ENCODE measurements around the gene BORCS8. TPM values are rescaled to one million over a fixed set of nuclear protein-coding genes. Genes with fewer than 3 reads are reported as not detected.
A peak's percentile ranks its signal among the peaks of the same experiment; 100 is the strongest.

Gene BORCS8
- total RNA-seq, result 10 to 100 TPM; 28.5 to 29.0 TPM

- ChIA-PET POLR2A (interaction anchor here (0.6 to 5.1 kb wide), 14 partner anchors 12 to 635 kb away, joined by 3 to 102 read pairs (median 3); partner anchors contain the start of genes ATP13A1 and NR2C2AP), CTCF (interaction anchor here (0.7 to 3.3 kb wide), 12 partner anchors 8 to 298 kb away, joined by 3 to 19 read pairs (median 7); partner anchors contain the start of genes COPE, DDX49, GATAD2A and NR2C2AP)
- Mint-ChIP-seq H3K27ac (peak within 1 kb of the TSS; percentile 99), H3K4me1 (peaks cover 48% of the 10 kb centered on the region), H3K27me3 (no peaks in the 10 kb centered on the region), H3K9me3 (no peaks in the 10 kb centered on the region), H3K4me3 (peak within 1 kb of the TSS; percentile 98), H3K36me3 (ENCODE audit: low read depth) (peaks cover 29% of the 10 kb centered on the region)
- DNase-seq, result peak; percentile 99
Observed at GRCh38 chr19:19192078-19192882, at the start of gene BORCS8, which contains the start of gene RFXANK. Gene BORCS8, minus strand, starts transcription at chr19:19192152. Its CDS starts 35 bp downstream, at chr19:19192117. Gene RFXANK, plus strand, starts transcription at chr19:19192258. Its CDS starts 1,689 bp downstream, at chr19:19193947.

- no peaks in the 10 kb centered on the region for H3K36me3 Mint-ChIP-seq (ENCODE audit: low read depth)
- H3K9me3 Mint-ChIP-seq, result peaks cover 9% of the 10 kb centered on the region
- no peak overlapping the region for H3K27ac Mint-ChIP-seq
- DNase-seq, result no peak
- ChIA-PET POLR2A (no interaction called here), CTCF (no interaction called here)
- peaks cover 4% of the 10 kb centered on the region for H3K27me3 Mint-ChIP-seq
- H3K4me1 Mint-ChIP-seq, result no peaks in the 10 kb centered on the region
- no peak overlapping the region for H3K4me3 Mint-ChIP-seq
Observed at GRCh38 chr19:19240476-19240875, 48.5 kb upstream of the BORCS8 start.

GRCh38 chr19:19239675-19240074 is 47.7 kb upstream of the BORCS8 start:
- H3K4me1 Mint-ChIP-seq, result no peaks in the 10 kb centered on the region
- no peak overlapping the region for H3K27ac Mint-ChIP-seq
- ChIA-PET CTCF (no interaction called here), POLR2A (no interaction called here)
- peaks cover 4% of the 10 kb centered on the region for H3K27me3 Mint-ChIP-seq
- no peak overlapping the region for H3K4me3 Mint-ChIP-seq
- no peaks in the 10 kb centered on the region for H3K36me3 Mint-ChIP-seq (ENCODE audit: low read depth)
- H3K9me3 Mint-ChIP-seq, result peaks cover 9% of the 10 kb centered on the region
- no peak for DNase-seq

- Mint-ChIP-seq H3K4me1 (no peaks in the 10 kb centered on the region), H3K27ac (no peak overlapping the region), H3K4me3 (no peak overlapping the region), H3K36me3 (ENCODE audit: low read depth) (no peaks in the 10 kb centered on the region), H3K9me3 (peaks cover 13% of the 10 kb centered on the region), H3K27me3 (peaks cover 4% of the 10 kb centered on the region)
- ChIA-PET POLR2A (no interaction called here), CTCF (no interaction called here)
- no peak for DNase-seq
Observed at GRCh38 chr19:19238126-19238894, 46.4 kb upstream of the BORCS8 start.

GRCh38 chr19:19236173-19236572 is 44.2 kb upstream of the BORCS8 start:
- Mint-ChIP-seq H3K27me3 (peaks cover 5% of the 10 kb centered on the region), H3K4me1 (no peaks in the 10 kb centered on the region), H3K9me3 (peaks cover 15% of the 10 kb centered on the region), H3K27ac (no peak overlapping the region), H3K36me3 (ENCODE audit: low read depth) (no peaks in the 10 kb centered on the region), H3K4me3 (no peak overlapping the region)
- CTCF ChIA-PET, result interaction anchor here (0.7 kb wide), 1 partner anchor 296 kb away, joined by 3 read pairs; no protein-coding TSS in a partner anchor
- POLR2A ChIA-PET, result no interaction called here
- no peak for DNase-seq

DNA sequence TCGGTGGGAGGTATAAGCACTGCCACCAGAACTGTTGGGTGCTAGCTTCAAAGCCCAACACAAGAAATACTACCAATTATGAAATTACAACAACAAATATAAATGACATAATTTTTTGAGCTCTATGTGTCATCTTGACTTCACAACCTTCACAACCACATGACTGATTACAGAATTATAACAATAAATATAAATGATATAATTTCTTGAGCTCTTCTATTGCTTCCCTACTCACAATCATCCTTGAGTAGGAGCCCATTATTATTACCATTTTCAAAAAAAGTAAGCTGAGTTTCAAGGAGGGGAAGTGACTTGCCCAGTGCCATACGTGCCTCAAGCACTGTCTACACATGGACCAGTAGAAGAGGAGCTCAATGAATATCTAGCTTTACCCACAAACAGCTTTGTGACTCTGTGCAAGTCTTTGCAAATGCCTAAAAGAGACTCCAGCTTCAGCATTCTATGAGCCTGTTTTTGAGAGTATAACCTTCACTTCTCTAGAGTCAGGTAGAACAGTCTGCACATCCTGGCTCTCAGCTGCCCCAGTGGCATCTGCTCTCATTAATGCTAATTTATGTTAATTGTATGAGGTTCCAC is 42.4 kb upstream of the BORCS8 start:
- H3K9me3 Mint-ChIP-seq, result peaks cover 15% of the 10 kb centered on the region
- H3K4me1 Mint-ChIP-seq, result no peaks in the 10 kb centered on the region
- H3K27ac Mint-ChIP-seq, result no peak overlapping the region
- peaks cover 5% of the 10 kb centered on the region for H3K27me3 Mint-ChIP-seq
- no peaks in the 10 kb centered on the region for H3K36me3 Mint-ChIP-seq (ENCODE audit: low read depth)
- no peak overlapping the region for H3K4me3 Mint-ChIP-seq
- no peak for DNase-seq
- CTCF ChIA-PET, result interaction anchor here (0.6 to 1.8 kb wide), 3 partner anchors 9 to 145 kb away, joined by 3 to 10 read pairs (median 6); no protein-coding TSS in a partner anchor
- POLR2A ChIA-PET, result no interaction called here

DNA sequence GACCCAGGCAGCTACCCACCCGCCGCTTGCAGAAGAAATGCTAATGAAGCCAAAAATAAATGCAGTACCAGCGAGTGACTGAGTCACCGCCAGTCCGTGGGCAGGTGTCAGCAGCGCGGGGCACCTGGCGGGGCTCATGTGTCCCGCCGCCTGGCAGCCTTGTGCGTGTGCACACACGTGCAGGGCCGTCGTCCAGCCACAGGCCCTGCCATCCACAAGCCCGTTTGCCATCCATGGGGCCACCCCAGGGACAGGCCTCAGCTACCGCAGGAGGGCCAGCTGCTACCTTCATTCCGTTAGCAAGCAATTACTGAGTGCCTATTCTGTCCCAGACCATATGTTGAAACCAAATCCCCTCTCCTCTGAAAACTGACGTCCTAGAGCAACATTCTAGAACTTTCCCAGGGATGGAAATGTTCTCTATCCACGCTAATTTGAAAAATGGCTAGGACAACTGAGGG is 40.3 kb upstream of the BORCS8 start:
- ChIA-PET CTCF (no interaction called here), POLR2A (no interaction called here)
- no peaks in the 10 kb centered on the region for H3K4me1 Mint-ChIP-seq

DNA sequence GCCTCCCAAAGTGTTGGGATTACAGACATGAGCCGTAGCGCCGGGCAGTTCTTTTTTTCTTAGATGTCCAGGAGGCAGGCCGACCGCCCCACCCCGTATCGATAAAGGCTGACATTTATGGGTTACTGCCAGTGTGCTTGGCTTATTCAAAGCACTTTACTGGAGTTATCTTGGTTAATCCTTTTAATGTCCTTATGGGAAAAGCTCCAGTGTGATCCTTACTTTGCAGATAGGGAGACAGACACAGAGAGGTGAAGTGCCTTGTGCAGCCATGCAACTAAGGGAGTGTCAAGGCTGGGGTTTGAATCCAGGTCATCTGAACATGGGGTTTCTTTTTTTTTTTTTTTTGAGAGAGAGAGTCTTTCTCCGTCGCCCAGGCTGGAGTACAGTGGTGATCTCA is 39.0 kb upstream of the BORCS8 start:
- no peaks in the 10 kb centered on the region for H3K4me1 Mint-ChIP-seq
- no peak overlapping the region for H3K4me3 Mint-ChIP-seq
- peaks cover 6% of the 10 kb centered on the region for H3K27me3 Mint-ChIP-seq
- no peak for DNase-seq
- no peaks in the 10 kb centered on the region for H3K36me3 Mint-ChIP-seq (ENCODE audit: low read depth)
- peaks cover 9% of the 10 kb centered on the region for H3K9me3 Mint-ChIP-seq
- CTCF ChIA-PET, result no interaction called here
- H3K27ac Mint-ChIP-seq, result no peak overlapping the region
- POLR2A ChIA-PET, result no interaction called here

More for the DNA sequence above, 40.3 kb upstream of the BORCS8 start:
- no peak overlapping the region for H3K4me3 Mint-ChIP-seq
- H3K27ac Mint-ChIP-seq, result no peak overlapping the region
- peaks cover 9% of the 10 kb centered on the region for H3K27me3 Mint-ChIP-seq
- DNase-seq, result no peak
- H3K36me3 Mint-ChIP-seq (ENCODE audit: low read depth), result no peaks in the 10 kb centered on the region
- H3K9me3 Mint-ChIP-seq, result peaks cover 13% of the 10 kb centered on the region

DNA sequence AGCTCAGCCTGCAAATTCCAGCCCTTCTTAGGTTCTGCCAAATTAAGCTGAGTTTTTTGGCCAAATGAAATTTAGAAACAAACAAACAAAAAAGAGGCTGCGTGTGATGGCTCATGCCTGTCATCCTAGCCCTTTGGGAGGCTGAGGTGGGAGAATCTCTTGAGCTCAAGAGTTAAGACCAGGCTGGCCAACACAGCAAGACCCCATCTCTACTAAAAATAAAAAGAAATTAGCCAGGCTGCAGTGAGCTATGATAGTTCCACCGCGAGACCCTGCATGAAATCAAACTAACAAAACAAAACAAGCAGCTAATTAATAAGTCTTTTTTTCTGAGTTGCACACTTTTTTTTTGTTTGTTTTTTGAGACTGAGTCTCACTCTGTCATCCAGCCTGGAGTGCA is 37.7 kb upstream of the BORCS8 start:
- POLR2A ChIA-PET, result no interaction called here
- Mint-ChIP-seq H3K27ac (no peak overlapping the region), H3K9me3 (peaks cover 7% of the 10 kb centered on the region), H3K27me3 (peaks cover 7% of the 10 kb centered on the region), H3K36me3 (ENCODE audit: low read depth) (no peaks in the 10 kb centered on the region), H3K4me1 (peaks cover 4% of the 10 kb centered on the region), H3K4me3 (no peak overlapping the region)
- DNase-seq, result no peak
- CTCF ChIA-PET, result interaction anchor here (0.7 to 1.4 kb wide), 2 partner anchors 55 to 73 kb away, joined by 3 read pairs; no protein-coding TSS in a partner anchor

DNA sequence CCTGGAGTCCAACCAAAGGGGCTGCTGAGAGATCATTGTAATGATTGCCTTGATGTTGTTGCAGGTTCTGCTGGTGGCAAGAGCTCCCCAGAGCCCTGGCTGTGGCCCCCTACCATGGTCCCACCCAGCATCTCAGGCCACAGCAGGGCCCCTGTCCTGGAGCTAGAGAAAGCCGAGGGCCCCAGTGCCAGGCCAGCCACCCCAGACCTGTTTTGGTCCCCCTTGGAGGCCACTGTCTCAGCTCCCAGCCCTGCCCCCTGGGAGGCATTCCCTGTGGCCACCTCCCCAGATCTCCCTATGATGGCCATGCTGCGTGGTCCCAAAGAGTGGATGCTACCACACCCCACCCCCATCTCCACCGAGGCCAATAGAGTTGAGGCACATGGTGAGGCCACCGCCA is 35.3 kb upstream of the BORCS8 start:
- Mint-ChIP-seq H3K4me1 (peaks cover 6% of the 10 kb centered on the region), H3K27me3 (peaks cover 19% of the 10 kb centered on the region), H3K9me3 (no peaks in the 10 kb centered on the region), H3K36me3 (ENCODE audit: low read depth) (no peaks in the 10 kb centered on the region), H3K27ac (no peak overlapping the region), H3K4me3 (no peak overlapping the region)
- DNase-seq, result no peak
- ChIA-PET CTCF (interaction anchor here (1.3 kb wide), 1 partner anchor 81 kb away, joined by 3 read pairs; no protein-coding TSS in a partner anchor), POLR2A (no interaction called here)

DNA sequence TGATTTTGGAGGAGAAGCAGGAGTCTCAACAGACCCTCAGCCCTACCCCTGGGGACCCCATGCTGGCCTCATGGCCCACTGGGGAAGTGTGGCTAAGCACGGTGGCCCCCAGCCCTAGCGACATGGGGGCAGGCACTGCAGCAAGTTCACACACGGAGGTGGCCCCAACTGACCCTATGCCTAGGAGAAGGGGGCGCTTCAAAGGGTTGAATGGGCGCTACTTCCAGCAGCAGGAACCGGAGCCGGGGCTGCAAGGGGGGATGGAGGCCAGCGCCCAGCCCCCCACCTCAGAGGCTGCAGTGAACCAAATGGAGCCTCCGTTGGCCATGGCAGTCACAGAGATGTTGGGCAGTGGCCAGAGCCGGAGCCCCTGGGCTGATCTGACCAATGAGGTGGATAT is 34.7 kb upstream of the BORCS8 start:
- H3K27me3 Mint-ChIP-seq, result peaks cover 17% of the 10 kb centered on the region
- no peak overlapping the region for H3K27ac Mint-ChIP-seq
- no peaks in the 10 kb centered on the region for H3K9me3 Mint-ChIP-seq
- no peak overlapping the region for H3K4me3 Mint-ChIP-seq
- ChIA-PET POLR2A (no interaction called here), CTCF (interaction anchor here (1.3 kb wide), 1 partner anchor 81 kb away, joined by 3 read pairs; no protein-coding TSS in a partner anchor)
- no peaks in the 10 kb centered on the region for H3K36me3 Mint-ChIP-seq (ENCODE audit: low read depth)
- no peak for DNase-seq
- peaks cover 6% of the 10 kb centered on the region for H3K4me1 Mint-ChIP-seq

DNA sequence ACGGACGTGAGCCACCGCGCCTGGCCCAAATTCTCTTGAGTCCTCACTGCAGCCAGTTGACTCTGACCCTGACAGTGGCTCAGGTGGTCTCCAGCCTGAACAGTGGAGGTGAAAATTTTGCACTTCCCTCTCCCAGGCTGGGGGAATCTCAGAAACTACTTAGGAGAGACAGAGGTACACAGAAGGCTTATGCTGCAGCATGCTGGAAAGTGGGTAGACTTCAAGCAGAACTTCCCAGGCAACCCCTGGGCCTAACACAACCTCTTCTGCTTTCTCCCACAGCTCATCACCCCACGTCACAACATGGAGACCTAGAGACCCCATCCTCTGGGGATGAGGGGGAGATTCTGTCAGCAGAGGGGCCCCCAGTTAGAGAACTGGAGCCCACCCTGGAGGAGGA is 34.3 kb upstream of the BORCS8 start:
- H3K27ac Mint-ChIP-seq, result no peak overlapping the region
- H3K36me3 Mint-ChIP-seq (ENCODE audit: low read depth), result no peaks in the 10 kb centered on the region
- CTCF ChIA-PET, result interaction anchor here (1.0 to 2.4 kb wide), 8 partner anchors 8 to 80 kb away, joined by 3 to 10 read pairs (median 8); partner anchors contain the start of genes BORCS8 and RFXANK
- peaks cover 17% of the 10 kb centered on the region for H3K27me3 Mint-ChIP-seq
- POLR2A ChIA-PET, result interaction anchor here (2.6 kb wide), 1 partner anchor 23 kb away, joined by 8 read pairs; the partner anchor contains the start of gene NR2C2AP
- H3K4me3 Mint-ChIP-seq, result no peak overlapping the region
- no peak for DNase-seq
- H3K4me1 Mint-ChIP-seq, result peaks cover 6% of the 10 kb centered on the region
- no peaks in the 10 kb centered on the region for H3K9me3 Mint-ChIP-seq

Measured in activated CD4-positive, alpha-beta memory T cell treated with anti-CD3 and anti-CD28 coated beads, Interleukin-2, amount 10 ng/mL, durations not matched to agents 7 days and 5 days (primary cell).